GM23338 (cell line): Measurements from ENCODE around the gene TBRG4. TPM values are rescaled to one million over a fixed set of nuclear protein-coding genes. Genes with fewer than 3 reads are reported as not detected.

Experiments
- ATAC-seq: fragments of 200-7000 bp; cut with Tn5 transposase; 3 replicates; pipeline ENCODE4 v1.9.1; 2020
- DNase-seq: peaks from one replicate; pipeline ENCODE4 v3.0.0-alpha.2; 2015; ENCODE audit warnings: low spot score
- H2AFZ ChIP-seq: fragments of 200-600 bp; sonication (generic); 2 replicates; pipeline ENCODE4 v1.8.0; 2016; ENCODE audit warnings: antibody characterized with exemption, mild to moderate bottlenecking, moderate library complexity
- H3F3A ChIP-seq: fragments of 200-600 bp; sonication (generic); replicated peaks from 2 replicates; pipeline ENCODE4 v1.8.0; 2017; ENCODE audit warnings: antibody characterized with exemption, mixed run types, low read depth
- H3K27ac ChIP-seq: fragments of 200-600 bp; sonication (generic); 2 replicates; pipeline ENCODE4 v1.6.1; 2016; ENCODE audit warnings: low read depth
- H3K27me3 ChIP-seq: fragments of 200-600 bp; sonication (generic); 2 replicates; pipeline ENCODE4 v1.8.0; 2016; ENCODE audit warnings: mild to moderate bottlenecking, mixed run types, moderate library complexity; ENCODE audit not compliant: insufficient read depth
- H3K36me3 ChIP-seq: fragments of 200-600 bp; sonication (generic); 2 replicates; pipeline ENCODE4 v1.8.0; 2016; ENCODE audit warnings: mild to moderate bottlenecking; ENCODE audit not compliant: insufficient read depth
- H3K4me1 ChIP-seq: fragments of 200-600 bp; sonication (generic); 2 replicates; pipeline ENCODE4 v1.8.0; 2016; ENCODE audit warnings: mild to moderate bottlenecking, moderate library complexity; ENCODE audit not compliant: insufficient read depth
- H3K4me2 ChIP-seq: fragments of 200-600 bp; sonication (generic); 2 replicates; pipeline ENCODE4 v1.7.1; 2017; ENCODE audit warnings: mixed run types
- H3K4me3 ChIP-seq: fragments of 200-600 bp; sonication (generic); 2 replicates; pipeline ENCODE4 v1.6.1; 2016; ENCODE audit warnings: mixed run types
- H3K79me2 ChIP-seq: fragments of 200-600 bp; sonication (generic); replicated peaks from 2 replicates; pipeline ENCODE4 v1.8.0; 2017; ENCODE audit warnings: mild to moderate bottlenecking; ENCODE audit not compliant: insufficient read depth
- H3K9me2 ChIP-seq: fragments of 200-600 bp; sonication (generic); 2 replicates; pipeline ENCODE4 v1.8.0; 2017; ENCODE audit not compliant: insufficient read depth
- H4K20me1 ChIP-seq: fragments of 200-600 bp; sonication (generic); replicated peaks from 2 replicates; pipeline ENCODE4 v1.8.0; 2017; ENCODE audit warnings: mild to moderate bottlenecking; ENCODE audit not compliant: insufficient read depth
- H3K27ac Mint-ChIP-seq: 2 replicates; pipeline ENCODE4 v1.8.0; 2020; ENCODE audit warnings: inconsistent platforms, mild to moderate bottlenecking, moderate library complexity, mixed read lengths
- H3K27me3 Mint-ChIP-seq: 3 replicates; pipeline ENCODE4 v1.8.0; 2022; ENCODE audit warnings: low read depth, mild to moderate bottlenecking, moderate library complexity, mixed read lengths, inconsistent platforms; ENCODE audit not compliant: insufficient read depth, poor library complexity
- H3K36me3 Mint-ChIP-seq: 3 replicates; pipeline ENCODE4 v1.8.0; 2021; ENCODE audit warnings: low read depth, mild to moderate bottlenecking, inconsistent platforms, moderate library complexity, mixed read lengths
- H3K4me1 Mint-ChIP-seq: 3 replicates; pipeline ENCODE4 v1.8.0; 2020; ENCODE audit warnings: mild to moderate bottlenecking, inconsistent platforms, mixed read lengths
- H3K4me3 Mint-ChIP-seq: 3 replicates; pipeline ENCODE4 v1.8.0; 2021; ENCODE audit warnings: moderate library complexity, mild to moderate bottlenecking, inconsistent platforms, mixed read lengths
- H3K9me3 Mint-ChIP-seq: 3 replicates; pipeline ENCODE4 v1.8.0; 2020; ENCODE audit warnings: moderate library complexity, mild to moderate bottlenecking, inconsistent platforms, mixed read lengths
- CREB1 ChIP-seq: fragments of 250-450 bp; sonication (Bioruptor Pico); IDR thresholded peaks from 2 replicates; pipeline ENCODE4 v1.5.0; 2020; ENCODE audit warnings: low read depth, mild to moderate bottlenecking, moderate library complexity
- CTCF ChIP-seq, 2 experiments: fragments of 200-600 bp in 1 of 2; sonication (generic) in 1 of 2; conservative IDR thresholded peaks; 2 replicates each; pipeline versions ENCODE4 v1.5.1 to v1.6.1; 2016 to 2017; ENCODE audit warnings: antibody characterized with exemption in 2 of 2, low read depth in 2 of 2, mild to moderate bottlenecking in 2 of 2, moderate library complexity in 1 of 2
- EZH2 ChIP-seq: fragments of 200-600 bp; sonication (generic); IDR thresholded peaks from one replicate; pipeline ENCODE4 v1.8.0; 2017; ENCODE audit warnings: antibody characterized with exemption, mild to moderate bottlenecking, low read depth; ENCODE audit not compliant: unreplicated experiment
- EZH2phosphoT487 ChIP-seq: fragments of 200-600 bp; sonication (generic); IDR thresholded peaks from one replicate; pipeline ENCODE4 v1.8.1; 2018; ENCODE audit warnings: antibody characterized with exemption; ENCODE audit not compliant: unreplicated experiment
- JUNB ChIP-seq: IDR thresholded peaks from one replicate; pipeline ENCODE4 v1.6.1; 2016; ENCODE audit warnings: antibody characterized with exemption; ENCODE audit not compliant: unreplicated experiment
- NANOG ChIP-seq: IDR thresholded peaks from 2 replicates; pipeline ENCODE4 v1.6.1; 2016; ENCODE audit warnings: antibody characterized with exemption, borderline replicate concordance
- POLR2AphosphoS5 ChIP-seq: IDR thresholded peaks from 2 replicates; pipeline ENCODE4 v1.6.1; 2016; ENCODE audit warnings: antibody characterized with exemption, low read depth
- REST ChIP-seq: IDR thresholded peaks from one replicate; pipeline ENCODE4 v1.6.1; 2018; ENCODE audit warnings: antibody characterized with exemption; ENCODE audit not compliant: unreplicated experiment
- STAT1 ChIP-seq: IDR thresholded peaks from one replicate; pipeline ENCODE4 v1.6.1; 2016; ENCODE audit warnings: antibody characterized with exemption; ENCODE audit not compliant: unreplicated experiment
- ZNF114 ChIP-seq: fragments of 250-450 bp; sonication (Bioruptor Pico); IDR thresholded peaks from 2 replicates; pipeline ENCODE4 v1.5.0; 2020; ENCODE audit warnings: mild to moderate bottlenecking, moderate library complexity
- ZNF331 ChIP-seq: fragments of 250-450 bp; sonication (Bioruptor Pico); IDR thresholded peaks from 2 replicates; pipeline ENCODE4 v1.5.0; 2020; ENCODE audit warnings: low read depth, mild to moderate bottlenecking, moderate library complexity
- ZNF462 ChIP-seq: fragments of 250-450 bp; sonication (Bioruptor Pico); IDR thresholded peaks from 2 replicates; pipeline ENCODE4 v1.5.0; 2020; ENCODE audit warnings: mild to moderate bottlenecking, moderate library complexity
- polyA plus RNA-seq: library from polyadenylated mRNA; unstranded; fragments of >200 nt; fragmentation: Nextera tagmentation; extraction: Ambion mirVana; gene quantifications from 2 replicates; pipeline ENCODE4 v1.2.1, GENCODE V29; 2016
- total RNA-seq: library from RNA; depleted of rRNA; stranded (reverse); fragments of >200 nt; shearing (Covaris generic); gene quantifications from 2 replicates; pipeline ENCODE4 v1.2.3, GENCODE V29; 2014

TBRG4 gene
- total and polyA plus RNA-seq, 2 experiments from 2014 or later, result 72.5 to 162 TPM

GRCh38 chr7:45052011-45052410 lies 59.5 kb downstream of the TBRG4 start (continued):
- TF ChIP-seq ZNF462 (no peak), ZNF114 (CRISPR knock-in tag) (no peak), EZH2 (no peak), ZNF331 (CRISPR knock-in tag) (no peak)

- Mint-ChIP-seq H3K9me3 (no peaks in the 10 kb centered on the region), H3K4me3 (no peak overlapping the region), H3K27me3 (no peaks in the 10 kb centered on the region), H3K4me1 (no peaks in the 10 kb centered on the region), H3K27ac (no peak overlapping the region), H3K36me3 (peaks cover 4% of the 10 kb centered on the region; the same call in 2 of the 3 replicates)
- no peaks in the 10 kb centered on the region for H3K4me1 ChIP-seq
- no peak overlapping the region for H3K4me2 ChIP-seq
- H4K20me1 ChIP-seq, result no peaks in the 10 kb centered on the region; the same call in 1 of the 2 replicates
- no peak overlapping the region for H3K27ac ChIP-seq
- no peaks in the 10 kb centered on the region for H3F3A ChIP-seq
- H3K36me3 ChIP-seq, result no peaks in the 10 kb centered on the region
- H2AFZ ChIP-seq, result no peak overlapping the region
- no peaks in the 10 kb centered on the region for H3K79me2 ChIP-seq
- DNase-seq (no peak), ATAC-seq (no peak)
- H3K9me2 ChIP-seq, result no peaks in the 10 kb centered on the region
- no peaks in the 10 kb centered on the region for H3K27me3 ChIP-seq
- no peak overlapping the region for H3K4me3 ChIP-seq
- no peak for TF ChIP-seq STAT1
- no peak for TF ChIP-seq JUNB
- TF ChIP-seq EZH2phosphoT487, result no peak
- TF ChIP-seq NANOG, result no peak
- TF ChIP-seq ZNF114 (CRISPR knock-in tag), result no peak
- no peak for TF ChIP-seq EZH2
- TF ChIP-seq REST, result no peak
- TF ChIP-seq CTCF (conservative IDR thresholded peaks at IDR 0.05; ENCODE audit: low read depth in 2 of 2), result no peak
- TF ChIP-seq POLR2AphosphoS5, result no peak
- no peak for TF ChIP-seq CREB1 (CRISPR knock-in tag)
Observed at GRCh38 chr7:45050198-45050597, 61.3 kb downstream of the TBRG4 start.
